Hair follicular keratinocyte (primary cell): ENCODE data around the gene ARHGEF12. TPM values are rescaled to one million over a fixed set of nuclear protein-coding genes. Genes with fewer than 3 reads are reported as not detected.

Source experiments
- total RNA-seq: library from RNA; depleted of rRNA; stranded (reverse); fragments of >200 nt; gene quantifications from 2 replicates; pipeline ENCODE4 v1.2.3, GENCODE V29; 2015

Gene ARHGEF12
- total RNA-seq, result 20.6 and 27.8 TPM in 2 replicates

GRCh38 chr11:120335908-120336640 is at the start of gene ARHGEF12:
ARHGEF12 (plus strand) TSS chr11:120336413; CDS start chr11:120337244, 831 bp downstream.

DNA sequence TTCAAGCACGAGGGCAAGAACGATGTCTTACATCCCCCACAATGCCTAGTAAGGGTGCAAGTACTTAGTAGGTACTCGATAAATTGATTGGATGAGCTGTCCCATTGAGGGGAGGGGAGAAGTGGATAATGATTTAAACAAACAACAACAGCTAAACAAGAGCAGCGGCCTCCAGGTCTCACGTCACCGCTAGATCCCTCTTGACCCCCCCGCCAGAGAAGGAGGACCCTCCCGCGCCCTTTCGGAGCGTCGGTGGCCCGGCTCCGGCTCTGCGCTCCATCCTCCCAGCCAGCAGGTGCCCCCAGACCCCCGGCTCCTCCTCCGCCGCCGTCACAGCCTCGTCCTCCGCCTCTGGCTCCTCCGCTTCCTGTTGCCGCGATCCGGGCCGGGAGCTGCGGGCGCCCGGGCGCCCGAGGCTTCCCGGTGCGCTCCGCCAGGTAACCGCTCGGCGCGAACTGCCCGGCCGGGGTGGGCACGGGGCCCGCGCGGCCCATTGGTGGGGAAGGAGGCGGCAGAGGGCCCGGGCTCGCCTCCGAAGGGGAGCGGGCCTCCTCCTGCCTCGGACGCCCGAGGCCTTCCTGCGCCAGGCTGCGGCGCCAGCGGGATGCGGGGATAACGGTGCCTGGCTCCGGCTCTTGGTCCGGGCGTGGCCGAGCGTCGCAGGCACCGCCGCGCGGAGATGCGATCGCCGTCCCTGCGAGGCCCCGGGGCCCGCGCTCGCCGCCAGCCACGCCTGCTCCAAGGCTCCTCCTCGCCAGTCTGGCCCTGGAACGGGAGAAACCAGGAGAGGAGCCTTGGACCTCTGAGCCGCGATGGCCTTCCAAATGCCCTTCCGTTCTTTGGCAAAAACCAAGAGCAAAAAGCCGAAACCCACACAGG is 11.0 kb upstream of the ARHGEF12 start, which contains the start of gene TLCD5:
Gene TLCD5, plus strand, starts transcription at position 368 of the 879 bp plus-strand sequence. CDS start 2,143 bp downstream, outside the sequence.

DNA sequence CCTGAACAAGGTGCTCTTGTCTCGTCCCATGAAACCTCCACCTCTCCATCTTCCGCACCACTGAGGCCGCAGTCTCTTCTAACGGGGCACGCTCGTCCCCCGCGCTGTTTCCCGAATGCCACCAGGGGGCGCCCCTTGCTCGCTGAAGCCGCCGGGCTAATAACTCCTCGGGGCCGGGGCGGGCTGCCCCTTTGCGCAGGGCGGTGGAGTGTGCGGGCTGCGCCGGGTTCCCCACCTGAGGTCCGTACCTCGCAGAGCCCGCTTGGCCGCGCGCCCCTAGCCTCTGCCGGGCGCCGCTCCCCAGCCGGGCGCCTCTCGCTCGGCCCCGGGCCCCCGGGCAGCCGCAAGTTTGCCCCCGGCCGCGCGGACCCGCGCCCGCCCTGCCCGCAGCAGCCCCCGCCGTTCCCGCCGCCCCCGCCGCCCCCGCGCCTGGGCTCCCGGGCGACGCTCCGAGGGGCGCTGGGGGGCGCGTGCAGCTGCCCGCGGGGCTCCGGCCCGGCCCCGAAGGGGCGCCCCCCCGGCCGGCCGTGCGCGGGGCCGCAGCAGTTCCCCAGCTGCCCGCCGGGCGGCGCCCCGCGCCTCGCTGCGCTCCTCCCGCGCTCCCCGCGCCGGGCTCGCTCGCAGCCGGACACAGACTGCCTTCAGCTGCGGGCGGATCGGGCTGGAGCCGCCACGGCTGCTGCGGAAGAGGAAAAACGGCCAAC is 175.1 kb downstream of the ARHGEF12 start, which contains the start of gene GRIK4:
Gene GRIK4, plus strand, starts transcription at position 633 of the 704 bp plus-strand sequence. CDS start 148,571 bp downstream, outside the sequence.

Other genes with a start within 250 kb of the ARHGEF12 start
- gene TRIM29, start 198.3 kb upstream of the ARHGEF12 start, total RNA-seq, result 178 and 186 TPM in 2 replicates
- 26.6 and 33.2 TPM in 2 replicates for gene OAF, start 125.4 kb upstream of the ARHGEF12 start, total RNA-seq
- gene POU2F3, start 96.3 kb upstream of the ARHGEF12 start, total RNA-seq, result 0.08 TPM in 1 of 2 replicates, not detected in the other
- gene TLCD5, start 11.1 kb upstream of the ARHGEF12 start, total RNA-seq, result 0.94 and 3.3 TPM in 2 replicates
- not detected in 2 replicates for gene GRIK4, start 175.3 kb downstream of the ARHGEF12 start, total RNA-seq